ENCODE data around the gene EMP3.

GRCh38 chr19:48348737-48349136 lies 23.4 kb downstream of the EMP3 start:
- no peak for TF ChIP-seq CTCF (IDR thresholded peaks at IDR 0.05)
- no peak for TF ChIP-seq EZH2 (IDR thresholded peaks at IDR 0.05)
- TF ChIP-seq EZH2phosphoT487 (IDR thresholded peaks at IDR 0.05) = no peak
